Measurements from ENCODE around the gene CROCC2.

CROCC2 gene

DNA sequence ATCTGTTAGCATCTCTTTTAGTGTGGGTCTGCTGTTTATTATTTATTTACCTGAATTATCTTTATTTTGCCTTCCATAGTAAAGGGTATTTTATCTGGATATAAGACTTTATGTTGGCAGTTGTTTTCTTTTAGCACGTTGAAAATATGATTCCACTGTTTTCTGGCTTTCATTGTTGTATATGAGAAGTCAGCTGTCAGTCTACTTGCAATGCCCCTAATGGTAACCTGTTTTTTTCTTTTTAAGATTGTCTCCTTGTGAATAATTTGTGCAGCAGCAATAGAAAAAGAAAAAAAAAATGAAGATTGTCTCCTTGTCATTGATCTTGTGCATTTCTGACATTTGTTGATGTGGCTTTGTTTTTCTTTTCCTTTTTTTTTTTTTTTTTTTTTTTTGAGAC lies 119.5 kb downstream of the CROCC2 start:
- DNase-seq, result no peak

DNA sequence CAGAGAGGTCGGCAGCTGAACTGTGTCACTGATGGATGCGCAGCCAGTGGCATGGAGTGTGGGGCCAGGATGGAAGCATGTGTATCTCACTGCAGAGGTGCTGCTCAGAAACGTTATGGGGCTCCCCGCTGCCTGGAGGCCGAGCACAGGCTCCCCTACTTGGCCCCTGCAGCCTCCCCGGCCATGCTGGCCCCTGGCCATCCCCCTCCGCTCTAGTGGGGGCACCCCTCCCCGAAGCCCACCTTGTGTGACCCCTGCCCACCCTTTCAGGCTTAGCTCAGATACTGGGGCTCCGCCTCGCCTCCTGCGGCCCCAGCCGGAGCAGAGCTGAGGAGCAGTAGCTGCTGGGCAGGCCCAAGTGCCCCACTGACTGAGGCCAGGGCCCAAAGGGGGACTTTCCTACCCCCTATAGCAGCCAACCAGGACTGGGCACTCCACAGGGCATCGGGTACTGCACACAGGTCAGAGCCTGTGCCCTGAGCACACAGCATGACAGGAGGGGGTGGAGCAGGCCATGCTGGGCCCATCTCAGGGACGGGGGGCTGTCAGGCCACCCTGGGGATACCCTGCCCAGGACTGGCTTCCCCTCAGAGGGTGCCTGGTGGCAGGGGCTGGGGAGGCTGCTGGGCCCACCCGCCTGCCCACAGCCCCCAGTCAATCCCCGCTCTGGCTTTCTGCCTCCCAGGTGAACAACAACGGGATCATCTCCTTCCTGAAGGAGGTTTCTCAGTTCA lies 123.6 kb downstream of the CROCC2 start:
- DNase-seq, result no peak

GRCh38 chr2:241030333-241030680 lies 124.2 kb downstream of the CROCC2 start:
- no peak for DNase-seq

DNA sequence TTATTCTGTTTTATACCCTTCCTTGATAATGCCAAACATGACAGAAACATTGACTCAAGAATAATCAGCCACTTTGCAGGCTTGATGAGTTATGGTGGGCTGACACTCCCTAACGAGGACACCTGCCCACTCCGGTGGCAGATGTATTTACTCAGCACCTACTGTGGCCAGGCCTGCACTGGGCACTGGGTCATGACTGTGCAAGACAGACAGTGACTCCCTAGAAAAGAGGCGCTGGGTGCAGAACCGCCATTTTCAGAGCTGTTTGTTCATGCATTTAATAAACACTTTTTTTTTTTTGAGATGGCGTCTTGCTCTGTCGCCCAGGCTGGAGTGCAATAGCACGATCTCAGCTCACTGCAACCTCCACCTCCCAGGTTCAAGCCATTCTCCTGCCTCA lies 124.7 kb downstream of the CROCC2 start:
- DNase-seq, result no peak

- DNase-seq, result no peak
Observed at GRCh38 chr2:241031436-241032165, 125.5 kb downstream of the CROCC2 start.

DNA sequence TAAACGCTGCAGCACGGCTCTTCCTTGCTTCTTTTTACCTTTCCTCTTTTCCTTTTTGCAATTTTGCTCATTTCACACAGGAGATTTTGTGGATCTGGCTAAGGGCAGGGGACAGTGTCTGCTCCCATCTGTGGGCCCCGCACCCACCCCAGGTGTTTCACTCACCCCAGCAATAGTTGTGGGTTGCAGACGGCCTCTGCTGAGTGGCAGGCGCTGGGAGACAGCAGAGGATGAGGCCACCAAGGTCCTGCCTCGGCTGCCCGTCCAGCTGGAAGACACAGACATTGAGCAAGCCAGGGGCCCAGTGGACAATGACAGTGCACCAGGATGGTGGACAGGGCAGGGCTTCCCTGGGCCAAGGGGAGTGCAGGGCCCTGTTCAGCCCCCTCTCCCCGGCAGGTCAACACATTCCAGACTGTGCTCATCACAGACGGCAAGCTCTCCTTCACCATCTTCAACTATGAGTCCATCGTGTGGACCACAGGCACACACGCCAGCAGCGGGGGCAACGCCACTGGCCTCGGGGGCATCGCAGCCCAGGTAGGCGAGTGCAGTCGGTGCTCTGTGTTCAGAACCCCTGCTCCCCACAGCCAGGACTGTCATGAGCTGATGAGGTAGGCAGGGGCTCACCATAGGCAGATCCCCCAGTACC lies 127.3 kb downstream of the CROCC2 start:
- no peak for DNase-seq

GRCh38 chr2:241033994-241034393 lies 127.9 kb downstream of the CROCC2 start:
- no peak for DNase-seq

DNA sequence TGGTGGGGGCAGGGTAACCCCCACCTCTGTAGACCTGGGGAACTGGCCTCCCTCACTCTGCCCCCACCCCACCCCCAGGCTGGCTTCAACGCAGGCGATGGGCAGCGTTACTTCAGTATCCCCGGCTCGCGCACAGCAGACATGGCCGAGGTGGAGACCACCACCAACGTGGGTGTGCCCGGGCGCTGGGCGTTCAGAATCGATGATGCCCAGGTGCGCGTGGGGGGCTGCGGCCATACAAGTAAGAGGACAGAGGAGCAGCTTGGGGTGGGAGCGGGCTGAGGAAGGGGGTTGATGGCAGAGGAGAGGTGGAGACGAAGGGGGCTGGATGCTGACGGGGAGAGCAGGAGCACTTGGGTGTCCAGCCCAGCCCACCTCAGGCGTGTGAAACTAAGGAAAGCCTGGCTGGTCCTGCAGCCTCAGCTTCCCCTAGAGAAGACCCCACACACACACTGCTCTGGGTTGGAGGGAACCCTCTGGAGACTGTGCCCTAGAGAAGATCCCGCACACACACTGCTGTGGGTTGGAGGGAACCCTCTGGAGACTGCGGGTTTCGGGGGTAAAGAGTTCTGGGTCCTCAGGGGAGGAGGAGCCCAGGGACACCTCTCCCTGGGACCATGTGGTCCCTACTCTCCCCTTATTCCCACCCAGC lies 128.5 kb downstream of the CROCC2 start:
- no peak for DNase-seq

DNA sequence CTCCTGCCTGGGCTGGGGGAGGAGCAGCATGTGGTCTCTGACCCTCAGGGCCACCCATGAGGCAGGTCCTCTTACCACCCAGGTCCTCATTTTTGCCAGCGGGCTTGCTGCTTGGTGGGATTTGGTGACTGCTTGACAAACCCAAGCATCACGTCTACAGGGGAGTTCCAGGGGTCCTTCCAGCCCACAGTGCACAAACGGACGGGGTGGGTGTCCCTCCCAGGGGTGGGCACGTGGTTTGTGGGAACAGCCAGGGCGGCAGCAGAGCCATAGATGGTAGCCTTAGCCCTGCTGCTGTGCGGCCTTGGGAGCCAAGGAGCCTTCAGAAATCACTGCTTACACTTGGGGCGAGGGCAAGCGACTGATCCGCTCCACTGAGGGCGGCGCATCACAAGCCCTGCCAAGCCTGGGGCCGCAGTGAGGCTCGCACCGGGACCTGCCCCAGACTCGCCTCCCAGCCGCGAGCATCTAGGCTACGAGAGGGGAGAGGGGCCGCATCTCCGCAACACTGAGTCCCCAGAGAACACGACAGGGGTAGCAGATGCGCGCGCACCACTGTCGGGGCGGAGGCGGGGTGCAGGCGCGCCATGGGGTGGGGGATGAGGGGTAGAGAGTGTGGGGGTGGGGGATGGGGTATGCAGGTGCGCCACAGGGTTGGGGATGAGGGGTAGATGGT lies 129.1 kb downstream of the CROCC2 start:
- DNase-seq, result no peak

- DNase-seq, result no peak
Observed at GRCh38 chr2:241035818-241036396, 129.8 kb downstream of the CROCC2 start.

DNA sequence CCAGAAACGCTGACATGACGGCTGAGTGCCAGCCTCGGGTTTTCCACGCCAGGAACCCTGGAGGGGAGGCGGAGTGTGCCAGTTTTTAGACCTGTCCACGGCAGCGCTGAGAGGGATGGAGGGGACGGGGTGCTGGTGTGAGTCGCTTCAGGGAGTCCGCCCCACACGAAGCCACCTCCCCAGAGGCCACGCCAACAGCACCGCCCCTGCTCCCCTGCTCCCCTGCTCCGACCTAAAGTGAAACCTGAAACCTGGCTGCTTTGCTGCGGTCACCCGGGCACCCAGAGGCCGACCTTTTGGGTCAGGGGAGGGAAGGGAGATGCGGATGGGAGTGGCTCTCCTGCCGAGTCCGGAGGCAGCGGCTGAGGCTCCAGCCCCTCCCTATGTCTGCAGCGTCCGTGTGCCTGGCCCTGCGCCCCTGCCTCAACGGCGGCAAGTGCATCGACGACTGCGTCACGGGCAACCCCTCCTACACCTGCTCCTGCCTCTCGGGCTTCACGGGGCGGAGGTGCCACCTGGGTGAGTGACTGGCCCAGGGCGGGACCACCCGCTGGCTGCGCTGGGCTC lies 130.3 kb downstream of the CROCC2 start:
- no peak for DNase-seq

- no peak for DNase-seq
Observed at GRCh38 chr2:241036964-241037421, 130.9 kb downstream of the CROCC2 start.

GRCh38 chr2:241037498-241037897 lies 131.4 kb downstream of the CROCC2 start:
- no peak for DNase-seq

- no peak for DNase-seq
Observed at GRCh38 chr2:241038374-241039180, 132.4 kb downstream of the CROCC2 start.

DNA sequence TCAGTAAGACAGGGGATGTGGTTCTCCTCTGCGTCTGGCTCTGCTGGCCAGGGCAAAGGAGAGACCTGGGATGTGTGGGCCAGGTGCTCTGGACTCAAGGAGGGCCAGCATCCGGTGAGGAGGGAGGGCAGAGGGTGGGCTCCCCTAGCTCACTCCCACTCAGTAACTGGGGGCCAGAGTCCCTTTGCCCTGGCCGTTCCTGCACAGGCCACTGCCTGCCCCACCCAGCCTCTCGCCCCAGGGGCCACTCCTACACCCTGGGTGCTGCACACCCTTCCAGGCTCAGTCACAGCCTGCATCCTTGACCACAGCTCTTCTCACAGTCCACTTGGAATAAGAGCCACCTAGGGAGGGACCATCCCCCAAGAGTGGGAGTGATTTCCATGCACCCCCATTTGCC lies 133.3 kb downstream of the CROCC2 start:
- no peak for DNase-seq

GRCh38 chr2:241040081-241040803 lies 134.1 kb downstream of the CROCC2 start:
- DNase-seq, result no peak

DNA sequence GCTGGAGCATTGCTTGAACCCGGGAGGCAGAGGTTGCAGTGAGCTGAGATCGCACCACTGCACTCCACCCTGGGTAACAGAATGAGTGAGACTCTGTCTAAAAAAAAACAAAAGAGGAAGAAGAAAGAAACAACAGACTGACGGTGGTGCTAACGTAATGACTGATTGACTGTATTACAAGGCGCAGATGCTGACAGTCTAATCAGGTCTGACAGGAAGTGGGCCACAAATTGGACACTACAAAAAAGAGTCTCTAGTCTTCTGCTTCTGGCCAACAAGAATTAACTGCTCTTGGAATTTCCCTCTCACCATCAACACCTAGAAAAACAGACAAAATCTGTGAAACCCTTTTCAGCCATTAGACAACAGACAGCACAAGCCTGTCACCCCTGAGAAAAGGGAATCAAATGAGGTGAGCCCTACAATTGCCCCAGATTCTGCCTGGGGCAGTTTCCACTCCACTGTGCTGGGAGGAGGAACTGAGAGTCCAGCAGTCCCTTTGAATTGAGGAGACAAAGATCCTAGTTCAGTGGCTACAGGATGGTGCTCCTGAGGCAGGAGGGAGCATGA lies 135.5 kb downstream of the CROCC2 start:
- DNase-seq, result no peak

All from EL (cell line).